Stimulated activated CD4-positive, alpha-beta T cell treated with anti-CD3 and anti-CD28 coated beads, Interleukin-12 subunit alpha, Interleukin-12 subunit beta, amount 100 ng/mL, for 24 hours (primary cell): Measurements from ENCODE around the gene OR51A7.
"Not testable (repeated sequence)": the region's sequence is repeated elsewhere in the genome, so short reads cannot be mapped to it uniquely, and the experiment has no call there.

Source experiments
- DNase-seq, 2 experiments: peaks; one replicate each; pipeline ENCODE4 v3.0.0-alpha.2; 2020; ENCODE audit warnings: low read depth in 2 of 2

The OR51A7 gene

DNA sequence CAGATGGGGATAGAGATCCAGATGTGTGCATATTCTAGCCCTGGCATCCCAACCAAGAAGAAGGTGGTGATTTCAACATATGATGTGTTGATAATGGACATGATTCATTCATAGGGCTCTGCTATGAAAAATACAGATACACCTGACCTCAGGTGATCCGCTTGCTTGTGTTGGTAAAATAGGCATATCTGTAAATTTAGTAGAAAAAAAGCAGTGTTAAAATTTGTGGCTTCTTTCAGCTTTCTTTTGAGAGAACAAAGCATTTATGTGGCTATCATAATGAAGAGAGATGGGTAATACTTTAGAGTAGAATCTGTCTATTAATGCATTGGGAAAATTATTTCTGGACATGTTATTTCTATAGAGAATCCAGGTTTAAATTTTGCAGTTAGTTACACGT is 52.0 kb downstream of the OR51A7 start, which contains the start of gene OR51A2:
Gene OR51A2, minus strand, starts transcription at position 101 of the 400 bp plus-strand sequence. Its CDS starts 0 bp downstream, at position 101.
- DNase-seq: not testable (repeated sequence)

DNA sequence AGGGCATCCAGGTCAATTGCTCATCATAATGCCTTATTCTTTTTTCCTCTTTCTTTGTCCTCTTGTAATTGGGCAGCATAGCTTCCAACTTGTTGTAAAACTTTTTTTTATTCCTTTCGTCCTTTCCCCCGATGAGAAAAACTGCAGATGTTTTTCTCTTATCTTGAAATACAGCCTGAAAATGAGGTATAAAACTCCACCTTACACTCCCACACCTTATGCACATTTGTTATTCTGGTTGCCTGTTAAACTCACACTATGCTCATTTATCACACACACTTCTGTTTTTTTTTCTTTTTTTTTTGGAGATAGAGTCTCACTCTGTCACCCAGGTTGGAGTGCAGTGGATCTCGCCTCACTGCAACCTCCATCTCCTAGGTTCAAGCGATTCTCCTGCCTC is 53.8 kb downstream of the OR51A7 start:
- DNase-seq: no peak
